ENCODE measurements around the gene GEMIN7.

Gene GEMIN7

DNA sequence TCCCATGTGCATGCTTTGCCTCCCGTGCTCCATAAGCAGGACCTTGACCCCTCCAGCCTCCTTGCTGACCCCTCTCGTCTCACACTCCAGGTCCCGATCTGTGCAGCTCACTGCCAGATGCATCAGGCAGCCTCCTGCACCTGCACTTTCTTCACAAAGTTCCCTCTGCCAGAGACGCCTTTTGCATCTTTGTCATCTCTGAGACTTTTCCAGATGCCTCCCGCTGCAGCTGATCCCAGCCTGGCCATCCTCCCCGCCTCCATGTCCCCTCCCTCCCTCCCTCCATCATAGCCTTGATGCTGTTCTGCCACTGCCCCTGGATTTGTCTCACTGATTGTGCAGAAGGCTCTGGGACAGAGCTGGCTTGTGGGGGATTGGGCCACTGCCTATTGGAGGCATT, 43.8 kb downstream of the GEMIN7 start:
- DNase-seq (ENCODE audit: low read depth) = no peak
- no peak overlapping the region for H3K4me3 ChIP-seq (ENCODE audit: low read depth, low read length)
- TF ChIP-seq, protein P1, sequence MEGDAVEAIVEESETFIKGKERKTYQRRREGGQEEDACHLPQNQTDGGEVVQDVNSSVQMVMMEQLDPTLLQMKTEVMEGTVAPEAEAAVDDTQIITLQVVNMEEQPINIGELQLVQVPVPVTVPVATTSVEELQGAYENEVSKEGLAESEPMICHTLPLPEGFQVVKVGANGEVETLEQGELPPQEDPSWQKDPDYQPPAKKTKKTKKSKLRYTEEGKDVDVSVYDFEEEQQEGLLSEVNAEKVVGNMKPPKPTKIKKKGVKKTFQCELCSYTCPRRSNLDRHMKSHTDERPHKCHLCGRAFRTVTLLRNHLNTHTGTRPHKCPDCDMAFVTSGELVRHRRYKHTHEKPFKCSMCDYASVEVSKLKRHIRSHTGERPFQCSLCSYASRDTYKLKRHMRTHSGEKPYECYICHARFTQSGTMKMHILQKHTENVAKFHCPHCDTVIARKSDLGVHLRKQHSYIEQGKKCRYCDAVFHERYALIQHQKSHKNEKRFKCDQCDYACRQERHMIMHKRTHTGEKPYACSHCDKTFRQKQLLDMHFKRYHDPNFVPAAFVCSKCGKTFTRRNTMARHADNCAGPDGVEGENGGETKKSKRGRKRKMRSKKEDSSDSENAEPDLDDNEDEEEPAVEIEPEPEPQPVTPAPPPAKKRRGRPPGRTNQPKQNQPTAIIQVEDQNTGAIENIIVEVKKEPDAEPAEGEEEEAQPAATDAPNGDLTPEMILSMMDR (IDR thresholded peaks at IDR 0.05; ENCODE audit: insufficient read depth, low read depth, low read length, missing control alignments) = no peak

- TF ChIP-seq, protein P1 (IDR thresholded peaks at IDR 0.05; ENCODE audit: insufficient read depth, low read depth, low read length, missing control alignments) = no peak
- H3K4me3 ChIP-seq (ENCODE audit: low read depth, low read length) = no peak overlapping the region
- no peak for DNase-seq (ENCODE audit: low read depth)
Measured at GRCh38 chr19:45123440-45123850, 44.4 kb downstream of the GEMIN7 start.

GRCh38 chr19:45124021-45124420, 45.0 kb downstream of the GEMIN7 start:
- TF ChIP-seq, protein P1 (IDR thresholded peaks at IDR 0.05; ENCODE audit: insufficient read depth, low read depth, low read length, missing control alignments) = no peak
- no peak for DNase-seq (ENCODE audit: low read depth)
- no peak overlapping the region for H3K4me3 ChIP-seq (ENCODE audit: low read depth, low read length)

DNA sequence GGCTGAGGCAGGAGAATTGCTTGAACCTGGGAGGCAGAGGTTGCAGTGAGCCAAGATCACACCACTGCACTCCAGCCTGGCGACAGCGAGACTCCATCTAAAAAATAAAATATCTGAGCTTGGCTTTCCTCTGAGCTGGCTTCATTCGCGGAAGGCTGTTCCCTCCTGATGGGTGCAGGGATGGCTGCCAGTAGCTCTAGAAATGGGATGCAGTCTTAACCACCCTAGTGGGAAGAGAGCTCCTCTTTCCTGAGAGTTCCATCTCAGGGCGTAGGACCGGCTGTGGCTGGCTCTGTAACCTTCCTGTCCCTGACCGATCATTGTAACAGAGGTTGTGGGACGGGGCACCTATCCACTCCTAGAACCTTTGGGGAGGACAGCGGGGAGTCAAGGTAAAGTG, 46.3 kb downstream of the GEMIN7 start:
- TF ChIP-seq, protein P1 (IDR thresholded peaks at IDR 0.05; ENCODE audit: insufficient read depth, low read depth, low read length, missing control alignments) = no peak
- DNase-seq (ENCODE audit: low read depth) = no peak
- no peak overlapping the region for H3K4me3 ChIP-seq (ENCODE audit: low read depth, low read length)

DNA sequence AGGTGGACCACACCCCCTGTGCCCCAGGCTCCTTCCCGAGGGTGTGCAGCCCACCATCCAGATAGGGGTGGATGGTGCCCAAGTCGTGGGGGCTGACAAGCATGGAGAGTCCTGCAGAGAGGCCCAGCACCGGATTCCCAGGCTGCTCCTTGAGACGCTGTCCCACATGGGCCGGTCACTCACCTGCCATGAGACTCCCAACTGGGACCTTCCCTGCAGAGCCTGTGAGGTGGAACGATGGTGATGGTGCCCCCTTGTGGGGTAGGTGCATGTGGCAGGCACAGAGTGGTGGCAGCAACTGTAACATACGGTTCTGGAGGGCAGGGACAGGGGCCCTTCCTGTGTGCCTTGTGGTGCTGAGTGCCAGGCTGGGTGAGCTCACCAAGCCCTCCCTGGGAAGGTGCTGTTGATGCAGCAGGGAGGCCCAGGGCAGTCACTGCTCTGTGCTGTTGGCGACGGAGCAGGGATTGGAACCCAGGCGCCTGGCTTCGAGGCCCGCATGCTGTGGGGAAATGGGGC, 47.0 kb downstream of the GEMIN7 start:
- peak; percentile 79 for DNase-seq (ENCODE audit: low read depth)
- no peak overlapping the region for H3K4me3 ChIP-seq (ENCODE audit: low read depth, low read length)
- TF ChIP-seq, protein P1 (IDR thresholded peaks at IDR 0.05; ENCODE audit: insufficient read depth, low read depth, low read length, missing control alignments) = peak; percentile 82

DNA sequence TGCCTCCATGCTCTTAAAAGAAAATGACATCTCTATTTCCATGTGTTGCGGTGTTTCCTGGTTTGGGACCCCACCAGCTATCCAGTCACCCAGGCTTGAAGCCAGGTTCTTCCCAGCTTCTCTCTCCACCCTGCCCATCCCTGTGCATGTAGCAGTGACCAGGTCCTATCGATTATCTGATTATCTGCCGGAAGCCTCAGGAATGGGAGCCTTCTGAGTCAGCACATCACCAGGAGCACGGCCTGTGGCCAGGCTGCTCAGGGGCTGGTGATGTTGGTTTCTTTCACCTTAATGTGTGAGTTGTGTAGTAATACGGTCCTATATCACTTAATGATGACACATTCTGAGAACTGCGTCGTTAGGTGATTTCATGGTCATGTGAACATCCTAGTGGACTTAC, 47.6 kb downstream of the GEMIN7 start:
- no peak overlapping the region for H3K4me3 ChIP-seq (ENCODE audit: low read depth, low read length)
- TF ChIP-seq, protein P1 (IDR thresholded peaks at IDR 0.05; ENCODE audit: insufficient read depth, low read depth, low read length, missing control alignments) = no peak
- no peak for DNase-seq (ENCODE audit: low read depth)

DNA sequence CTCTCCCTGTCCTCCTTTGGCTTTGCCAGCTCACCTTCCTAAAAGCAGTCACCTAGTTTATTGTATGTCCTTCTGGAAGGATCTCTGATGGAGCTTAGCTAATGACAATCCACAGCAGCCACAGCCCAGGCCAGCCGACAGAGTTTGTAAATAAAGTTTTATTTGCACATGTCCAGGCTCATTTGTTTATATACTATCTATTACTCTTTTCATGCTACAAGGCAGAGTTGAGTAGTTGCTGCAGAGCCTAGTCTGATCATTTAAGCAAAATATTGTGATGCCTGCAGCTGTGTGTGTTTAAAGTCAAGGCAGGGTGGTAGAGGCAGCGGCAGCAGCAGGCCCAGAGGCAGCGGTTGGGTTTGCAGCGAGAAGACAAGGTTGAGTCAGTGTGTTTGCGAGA, 49.1 kb downstream of the GEMIN7 start:
- H3K4me3 ChIP-seq (ENCODE audit: low read depth, low read length) = no peak overlapping the region
- TF ChIP-seq, protein P1 (IDR thresholded peaks at IDR 0.05; ENCODE audit: insufficient read depth, low read depth, low read length, missing control alignments) = no peak
- no peak for DNase-seq (ENCODE audit: low read depth)

All from GM12865 (cell line).